Loucy (cell line): ENCODE measurements around the gene ZNF536.

Experiments
- H2AFZ ChIP-seq: fragments of 200-600 bp; sonication (generic); 2 replicates; pipeline ENCODE4 v1.6.0; 2016; ENCODE audit warnings: antibody characterized with exemption, mild to moderate bottlenecking, low read length, moderate library complexity
- H3F3A ChIP-seq: fragments of 200-600 bp; 2 replicates; pipeline ENCODE4 v1.6.0; 2016; ENCODE audit warnings: antibody characterized with exemption, low read depth, mild to moderate bottlenecking
- H3K27me3 ChIP-seq: fragments of 200-600 bp; sonication (generic); 2 replicates; pipeline ENCODE4 v1.6.1; 2014; ENCODE audit warnings: low read length, mild to moderate bottlenecking; ENCODE audit not compliant: insufficient read depth, poor library complexity, severe bottlenecking
- H3K36me3 ChIP-seq: fragments of 200-600 bp; sonication (generic); 2 replicates; pipeline ENCODE4 v1.6.1; 2016; ENCODE audit warnings: low read length; ENCODE audit not compliant: insufficient read depth
- H3K4me1 ChIP-seq: fragments of 200-600 bp; sonication (generic); 2 replicates; pipeline ENCODE4 v1.5.1; 2014; ENCODE audit warnings: low read length, mild to moderate bottlenecking; ENCODE audit not compliant: insufficient read depth, poor library complexity, severe bottlenecking
- H3K4me2 ChIP-seq: fragments of 200-600 bp; sonication (generic); 2 replicates; pipeline ENCODE4 v1.6.0; 2014; ENCODE audit warnings: antibody characterized with exemption, low read length, low read depth, mild to moderate bottlenecking; ENCODE audit not compliant: poor library complexity, severe bottlenecking
- H3K4me3 ChIP-seq: fragments of 200-600 bp; sonication (generic); 2 replicates; pipeline ENCODE4 v1.5.1; 2014; ENCODE audit warnings: low read length, mild to moderate bottlenecking, mixed read lengths; ENCODE audit not compliant: poor library complexity, severe bottlenecking
- H3K79me2 ChIP-seq: fragments of 200-600 bp; sonication (generic); 2 replicates; pipeline ENCODE4 v1.6.1; 2014; ENCODE audit warnings: low read length; ENCODE audit not compliant: insufficient read depth
- H3K9ac ChIP-seq: fragments of 200-600 bp; sonication (generic); 2 replicates; pipeline ENCODE4 v1.6.0; 2014; ENCODE audit warnings: mild to moderate bottlenecking, low read depth, low read length, moderate library complexity; ENCODE audit not compliant: poor library complexity, severe bottlenecking
- H3K9me2 ChIP-seq: fragments of 200-600 bp; sonication (generic); replicated peaks from 2 replicates; pipeline ENCODE4 v1.6.1; 2016; ENCODE audit warnings: low read depth, low read length, mixed read lengths
- H3K9me3 ChIP-seq: fragments of 200-600 bp; sonication (generic); 2 replicates; pipeline ENCODE4 v1.6.1; 2014; ENCODE audit warnings: mild to moderate bottlenecking, antibody characterized with exemption, low read length, low read depth; ENCODE audit not compliant: insufficient read depth
- H4K20me1 ChIP-seq: fragments of 200-600 bp; sonication (generic); 2 replicates; pipeline ENCODE4 v1.6.0; 2014; ENCODE audit warnings: antibody characterized with exemption, low read length, mild to moderate bottlenecking; ENCODE audit not compliant: insufficient read depth, poor library complexity, severe bottlenecking
- EZH2phosphoT487 ChIP-seq: fragments of 200-600 bp; IDR thresholded peaks from 2 replicates; pipeline ENCODE4 v1.6.1; 2018; ENCODE audit warnings: antibody characterized with exemption, mild to moderate bottlenecking, moderate library complexity, borderline replicate concordance
- TF ChIP-seq, protein P1 (sequence below): fragments of 200-600 bp; sonication (generic); conservative IDR thresholded peaks from 2 replicates; pipeline ENCODE4 v1.5.1; 2014; ENCODE audit warnings: mild to moderate bottlenecking, antibody characterized with exemption, low read length

The ZNF536 gene

DNA sequence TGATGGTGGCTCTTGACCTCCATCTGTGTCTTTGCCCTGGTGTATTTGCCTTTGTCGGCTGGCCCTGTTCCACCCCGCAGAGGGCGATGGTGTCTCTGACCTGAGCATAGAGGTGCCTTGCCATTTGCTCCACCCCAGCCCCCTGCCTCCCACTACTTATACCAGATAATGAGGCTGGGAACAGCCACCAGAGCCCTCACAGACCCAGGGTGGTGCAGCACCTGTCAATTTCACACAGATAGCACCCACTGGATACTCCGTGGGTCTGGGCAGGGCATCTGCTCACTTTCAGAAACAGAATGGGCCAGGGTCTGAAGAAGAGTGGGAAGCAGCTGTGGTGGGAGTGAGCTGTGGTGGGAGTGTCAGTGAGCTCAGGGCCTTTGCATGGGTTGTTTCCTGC, 4.1 kb downstream of the ZNF536 start:
- Histone ChIP-seq H3K27me3 (no peaks in the 10 kb centered on the region), H3K9ac (no peak overlapping the region), H3K4me1 (no peaks in the 10 kb centered on the region), H3K4me3 (no peak overlapping the region), H3K4me2 (no peak overlapping the region), H2AFZ (no peak overlapping the region), H3K79me2 (no peaks in the 10 kb centered on the region), H3K36me3 (no peaks in the 10 kb centered on the region), H3K9me2 (no peaks in the 10 kb centered on the region), H3K9me3 (no peaks in the 10 kb centered on the region), H3F3A (no peaks in the 10 kb centered on the region), H4K20me1 (no peaks in the 10 kb centered on the region)
- no peak for TF ChIP-seq EZH2phosphoT487
- TF ChIP-seq, protein P1, sequence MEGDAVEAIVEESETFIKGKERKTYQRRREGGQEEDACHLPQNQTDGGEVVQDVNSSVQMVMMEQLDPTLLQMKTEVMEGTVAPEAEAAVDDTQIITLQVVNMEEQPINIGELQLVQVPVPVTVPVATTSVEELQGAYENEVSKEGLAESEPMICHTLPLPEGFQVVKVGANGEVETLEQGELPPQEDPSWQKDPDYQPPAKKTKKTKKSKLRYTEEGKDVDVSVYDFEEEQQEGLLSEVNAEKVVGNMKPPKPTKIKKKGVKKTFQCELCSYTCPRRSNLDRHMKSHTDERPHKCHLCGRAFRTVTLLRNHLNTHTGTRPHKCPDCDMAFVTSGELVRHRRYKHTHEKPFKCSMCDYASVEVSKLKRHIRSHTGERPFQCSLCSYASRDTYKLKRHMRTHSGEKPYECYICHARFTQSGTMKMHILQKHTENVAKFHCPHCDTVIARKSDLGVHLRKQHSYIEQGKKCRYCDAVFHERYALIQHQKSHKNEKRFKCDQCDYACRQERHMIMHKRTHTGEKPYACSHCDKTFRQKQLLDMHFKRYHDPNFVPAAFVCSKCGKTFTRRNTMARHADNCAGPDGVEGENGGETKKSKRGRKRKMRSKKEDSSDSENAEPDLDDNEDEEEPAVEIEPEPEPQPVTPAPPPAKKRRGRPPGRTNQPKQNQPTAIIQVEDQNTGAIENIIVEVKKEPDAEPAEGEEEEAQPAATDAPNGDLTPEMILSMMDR = no peak

DNA sequence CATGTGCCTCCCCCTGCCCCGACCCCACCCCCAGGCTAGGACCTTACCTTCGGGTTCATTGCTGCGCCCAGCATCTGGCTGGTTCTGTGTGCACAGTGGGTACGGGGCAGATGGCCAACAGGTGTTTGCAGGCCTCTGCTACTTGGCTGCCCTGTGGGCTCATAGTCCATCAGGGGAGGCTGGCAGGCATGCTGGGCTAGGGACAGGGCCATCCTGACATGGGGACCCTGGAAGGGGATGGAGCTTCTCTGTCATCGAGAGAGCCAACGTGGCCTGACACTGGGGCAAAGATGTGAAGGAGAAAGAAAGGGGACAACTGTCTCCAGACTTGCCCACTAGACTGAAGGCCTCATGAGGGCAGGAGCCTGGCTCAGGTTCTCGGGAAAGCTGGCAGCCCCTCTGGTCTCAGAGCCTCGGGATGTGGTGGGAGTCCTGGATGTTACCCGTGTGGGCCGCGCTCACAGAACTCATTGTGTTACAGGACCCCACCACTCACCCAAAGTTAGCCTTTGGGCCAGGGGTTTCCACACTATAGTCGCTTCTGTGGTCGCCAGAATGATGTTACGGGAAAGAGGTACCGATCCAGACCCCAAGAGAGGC, 4.7 kb downstream of the ZNF536 start:
- Histone ChIP-seq H3K4me2 (no peak overlapping the region), H3K9me3 (no peaks in the 10 kb centered on the region), H3K27me3 (no peaks in the 10 kb centered on the region), H3K4me3 (no peak overlapping the region), H3K79me2 (no peaks in the 10 kb centered on the region), H3K36me3 (no peaks in the 10 kb centered on the region), H3K9ac (no peak overlapping the region), H4K20me1 (no peaks in the 10 kb centered on the region), H2AFZ (no peak overlapping the region), H3F3A (no peaks in the 10 kb centered on the region), H3K9me2 (no peaks in the 10 kb centered on the region), H3K4me1 (no peaks in the 10 kb centered on the region)
- TF ChIP-seq EZH2phosphoT487 = no peak
- TF ChIP-seq, protein P1 = no peak

DNA sequence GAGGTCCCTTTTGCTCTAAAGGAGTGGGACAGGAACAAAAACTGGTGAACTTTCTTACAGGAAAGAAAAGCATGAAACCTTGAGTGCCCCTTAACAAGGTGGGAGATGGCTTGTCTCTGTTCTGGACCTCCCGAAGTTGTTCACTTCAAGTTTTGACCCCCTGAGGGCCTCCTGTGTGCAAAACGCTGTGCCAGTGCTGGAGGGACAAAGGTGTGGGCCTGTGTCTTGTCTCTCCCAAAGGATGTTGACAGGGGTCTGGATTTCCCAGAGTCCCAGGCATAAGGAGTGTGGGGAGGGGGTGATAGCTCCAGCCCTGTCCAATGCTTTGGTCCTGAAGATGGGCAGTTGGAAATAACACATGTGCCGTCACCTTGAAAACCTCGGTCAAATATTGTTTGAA, 6.5 kb downstream of the ZNF536 start:
- Histone ChIP-seq H3K9me3 (no peaks in the 10 kb centered on the region), H3K79me2 (no peaks in the 10 kb centered on the region), H4K20me1 (no peaks in the 10 kb centered on the region), H3K27me3 (no peaks in the 10 kb centered on the region), H3K4me1 (no peaks in the 10 kb centered on the region), H3K36me3 (no peaks in the 10 kb centered on the region), H3K4me3 (no peak overlapping the region), H3K9ac (no peak overlapping the region), H2AFZ (no peak overlapping the region), H3F3A (no peaks in the 10 kb centered on the region), H3K4me2 (no peak overlapping the region), H3K9me2 (no peaks in the 10 kb centered on the region)
- TF ChIP-seq, protein P1 = no peak
- TF ChIP-seq EZH2phosphoT487 = no peak
